H1 (cell line): Measurements from ENCODE around the gene TEX29. TPM values are rescaled to one million over a fixed set of nuclear protein-coding genes. Genes with fewer than 3 reads are reported as not detected.

Source experiments
- BCL11A ChIP-seq, 2 experiments: IDR thresholded peaks; one replicate each; pipeline ENCODE4 v1.6.1; 2011; ENCODE audit warnings: low read depth in 2 of 2, low read length in 2 of 2, mild to moderate bottlenecking in 2 of 2
- CHD7 ChIP-seq: fragments of 300-600 bp; sonication (generic); IDR thresholded peaks from 2 replicates; pipeline ENCODE4 v1.7.1; 2012; ENCODE audit warnings: low read length, moderate library complexity, mild to moderate bottlenecking, inconsistent platforms; ENCODE audit not compliant: insufficient replicate concordance
- CTBP2 ChIP-seq: IDR thresholded peaks from 2 replicates; pipeline ENCODE4 v1.7.0; 2011; ENCODE audit warnings: borderline replicate concordance, mild to moderate bottlenecking, moderate library complexity, mixed read lengths, low read length; ENCODE audit not compliant: insufficient read depth, insufficient read length
- EP300 ChIP-seq, 2 experiments: IDR thresholded peaks; 1 replicate in 1 of 2; 2 replicates in 1 of 2; pipeline ENCODE4 v1.6.1; 2011 to 2012; ENCODE audit warnings: low read depth in 2 of 2, low read length in 2 of 2, mild to moderate bottlenecking in 2 of 2, borderline replicate concordance in 1 of 2, inconsistent platforms in 1 of 2, moderate library complexity in 1 of 2
- GABPA ChIP-seq: IDR thresholded peaks from 2 replicates; pipeline ENCODE4 v1.6.1; 2011; ENCODE audit warnings: mild to moderate bottlenecking, low read length, moderate library complexity, borderline replicate concordance; ENCODE audit not compliant: insufficient read depth
- MAX ChIP-seq: IDR thresholded peaks from 2 replicates; pipeline ENCODE4 v1.6.1; 2012; ENCODE audit warnings: inconsistent platforms
- NANOG ChIP-seq: IDR thresholded peaks from 2 replicates; pipeline ENCODE4 v1.6.1; 2011; ENCODE audit warnings: low read length, low read depth, mild to moderate bottlenecking, inconsistent platforms; ENCODE audit not compliant: insufficient read depth, poor library complexity, severe bottlenecking
- TAF1 ChIP-seq: IDR thresholded peaks from 2 replicates; pipeline ENCODE4 v1.6.1; 2011; ENCODE audit warnings: mild to moderate bottlenecking, low read depth, low read length
- ZNF274 ChIP-seq: IDR thresholded peaks from 2 replicates; pipeline ENCODE4 v1.7.0; 2012; ENCODE audit warnings: low read length, borderline replicate concordance; ENCODE audit errors: extremely low read depth
- polyA plus RNA-seq, 7 experiments: library from polyadenylated mRNA; depleted of rRNA in 3 of 7; stranded (reverse) in 5 of 7; unstranded in 2 of 7; fragments of >200 nt in 5 of 7; fragments of 200-250 nt in 2 of 7; gene quantifications; 1 replicate in 5 of 7; 2 replicates in 1 of 7; 4 replicates in 1 of 7; pipeline versions ENCODE4 v1.2.1 to v1.2.3, GENCODE V29; 2011 to 2013; ENCODE audit warnings: missing spikeins in 2 of 7, mixed read lengths in 2 of 7
- total RNA-seq: library from RNA; stranded (reverse); fragmentation: NEBNext Ultra II Directional; extraction: Animal tissue kit (Norgen Biotek cat#: 25700); gene quantifications from 2 replicates; pipeline ENCODE4 v1.2.1, GENCODE V29; 2021

The TEX29 gene
- total and polyA plus RNA-seq, 2 of the 8 experiments (the other 6 are each of a cell fraction or from before 2014, with no cell fraction given), result 0.08 TPM; not detected in 1

GRCh38 chr13:111384441-111385182 lies 64.2 kb downstream of the TEX29 start (continued):
- TF ChIP-seq CHD7 (no peak), BCL11A (IDR thresholded peaks at IDR 0.05; ENCODE audit: low read depth in 2 of 2, low read length in 2 of 2) (no peak), TAF1 (no peak), EP300 (IDR thresholded peaks at IDR 0.05; ENCODE audit: borderline replicate concordance in 1 of 2, low read depth in 2 of 2, low read length in 2 of 2) (no peak), MAX (no peak), CTBP2 (no peak), ZNF274 (no peak), NANOG (no peak), GABPA (no peak)
